Liver (tissue), 9 donors: ENCODE measurements around the gene SFXN3. TPM values are rescaled to one million over a fixed set of nuclear protein-coding genes. Genes with fewer than 3 reads are reported as not detected.

ENCODE experiments used
- DNase-seq: peaks from one replicate; pipeline ENCODE4 v3.0.0-alpha.2; 2017; ENCODE audit warnings: low spot score
- H3K27ac ChIP-seq, 2 donors: one replicate each; pipeline ENCODE4 v1.7.0; 2013; ENCODE audit warnings: inconsistent platforms in 2 of 2, low read length in 2 of 2, control low read depth in 1 of 2, low read depth in 1 of 2, mild to moderate bottlenecking in 1 of 2
- H3K27me3 ChIP-seq, 4 donors: one replicate each; pipeline versions ENCODE4 v1.6.1 to v1.7.0; 2013; ENCODE audit warnings: low read length in 3 of 4, inconsistent platforms in 1 of 4, mild to moderate bottlenecking in 1 of 4, moderate library complexity in 1 of 4; ENCODE audit not compliant: control insufficient read depth in 4 of 4, insufficient read depth in 4 of 4
- H3K36me3 ChIP-seq, 4 donors: one replicate each; pipeline versions ENCODE4 v1.6.1 to v1.7.0; 2013; ENCODE audit warnings: low read length in 3 of 4, mild to moderate bottlenecking in 3 of 4, low read depth in 1 of 4, moderate library complexity in 1 of 4; ENCODE audit not compliant: control insufficient read depth in 4 of 4, insufficient read depth in 3 of 4
- H3K4me1 ChIP-seq, 4 donors: one replicate each; pipeline versions ENCODE4 v1.6.1 to v1.7.0; 2013; ENCODE audit warnings: low read length in 3 of 4, mild to moderate bottlenecking in 3 of 4, moderate library complexity in 1 of 4; ENCODE audit not compliant: control insufficient read depth in 4 of 4, insufficient read depth in 4 of 4
- H3K4me3 ChIP-seq, 3 donors: one replicate each; pipeline versions ENCODE4 v1.6.1 to v1.7.0; 2013; ENCODE audit warnings: low read length in 3 of 3, control low read depth in 1 of 3, low read depth in 1 of 3, mild to moderate bottlenecking in 1 of 3
- H3K9ac ChIP-seq, 2 donors: one replicate each; pipeline ENCODE4 v1.7.0; 2013; ENCODE audit warnings: low read length in 2 of 2, mild to moderate bottlenecking in 2 of 2, moderate library complexity in 2 of 2, control low read depth in 1 of 2, low read depth in 1 of 2
- H3K9me3 ChIP-seq, 4 donors: one replicate each; pipeline versions ENCODE4 v1.6.1 to v1.7.0; 2013; ENCODE audit warnings: low read length in 3 of 4; ENCODE audit not compliant: control insufficient read depth in 4 of 4
- CTCF ChIP-seq: fragments of 150-350 bp; IDR thresholded peaks from 2 replicates; pipeline ENCODE4 v1.5.1; 2017; ENCODE audit warnings: improper control_type of control experiment, low read depth, low read length; ENCODE audit not compliant: missing input control
- EGR1 ChIP-seq, 2 donors: IDR thresholded peaks; 2 replicates each; pipeline ENCODE4 v1.6.1; 2016 to 2018; ENCODE audit warnings: antibody characterized with exemption in 2 of 2, low read depth in 2 of 2
- FOXA1 ChIP-seq: IDR thresholded peaks from 2 replicates; pipeline ENCODE4 v1.6.1; 2016; ENCODE audit warnings: antibody characterized with exemption
- GABPA ChIP-seq, 2 donors: IDR thresholded peaks in 1 of 2; conservative IDR thresholded peaks in 1 of 2; 2 replicates each; pipeline ENCODE4 v1.6.1; 2016; ENCODE audit warnings: antibody characterized with exemption in 2 of 2, mild to moderate bottlenecking in 1 of 2, moderate library complexity in 1 of 2
- HNF4A ChIP-seq, 2 donors: conservative IDR thresholded peaks; 2 replicates each; pipeline ENCODE4 v1.6.1; 2016; ENCODE audit warnings: antibody characterized with exemption in 2 of 2, mild to moderate bottlenecking in 2 of 2
- HNF4G ChIP-seq: IDR thresholded peaks from 2 replicates; pipeline ENCODE4 v1.6.1; 2016; ENCODE audit warnings: antibody characterized with exemption
- JUND ChIP-seq, 2 donors: IDR thresholded peaks; 2 replicates each; pipeline ENCODE4 v1.6.1; 2016; ENCODE audit warnings: antibody characterized with exemption in 2 of 2
- MAX ChIP-seq: IDR thresholded peaks from 2 replicates; pipeline ENCODE4 v1.6.1; 2016; ENCODE audit warnings: antibody characterized with exemption
- NR2F2 ChIP-seq: IDR thresholded peaks from 2 replicates; pipeline ENCODE4 v1.6.1; 2016; ENCODE audit warnings: antibody characterized with exemption
- RAD21 ChIP-seq, 2 donors: IDR thresholded peaks; 2 replicates each; pipeline ENCODE4 v1.6.1; 2016; ENCODE audit warnings: antibody characterized with exemption in 2 of 2, mild to moderate bottlenecking in 2 of 2
- RXRA ChIP-seq, 2 donors: IDR thresholded peaks; 2 replicates each; pipeline ENCODE4 v1.6.1; 2017 to 2018; ENCODE audit warnings: antibody characterized with exemption in 2 of 2, mild to moderate bottlenecking in 1 of 2
- SP1 ChIP-seq: IDR thresholded peaks from 2 replicates; pipeline ENCODE4 v1.6.1; 2018; ENCODE audit warnings: antibody characterized with exemption, mild to moderate bottlenecking
- TAF1 ChIP-seq: conservative IDR thresholded peaks from 2 replicates; pipeline ENCODE4 v1.6.1; 2016; ENCODE audit warnings: antibody characterized with exemption, mild to moderate bottlenecking
- YY1 ChIP-seq: IDR thresholded peaks from 2 replicates; pipeline ENCODE4 v1.6.1; 2016; ENCODE audit warnings: antibody characterized with exemption, mild to moderate bottlenecking
- ZBTB33 ChIP-seq: IDR thresholded peaks from 2 replicates; pipeline ENCODE4 v1.6.1; 2016; ENCODE audit warnings: antibody characterized with exemption
- WGBS: extraction: QIAGEN DNeasy Blood & Tissue Kit; methylation state at CpG from one replicate; pipeline ENCODE4 v1.1.7; 2013; 5-methylcytosine and 5-hydroxymethylcytosine counted together
- polyA plus RNA-seq, 2 donors: library from polyadenylated mRNA; stranded (reverse) in 1 of 2; unstranded in 1 of 2; fragments of 200-250 nt in 1 of 2; fragments of >200 nt in 1 of 2; fragmentation: Nextera tagmentation in 1 of 2; extraction: Ambion mirVana in 1 of 2; gene quantifications; one replicate each; pipeline versions ENCODE4 v1.2.1 to v1.2.3, GENCODE V29; 2013 to 2015
- total RNA-seq, 2 donors: library from RNA; depleted of rRNA; stranded (reverse); fragments of >200 nt; gene quantifications; one replicate each; pipeline ENCODE4 v1.2.3, GENCODE V29; 2014
- TF ChIP-seq, protein P1 (sequence below): IDR thresholded peaks from 2 replicates; pipeline ENCODE4 v1.6.1; 2016; ENCODE audit warnings: antibody characterized with exemption
- TF ChIP-seq, protein P2 (sequence below): IDR thresholded peaks from 2 replicates; pipeline ENCODE4 v1.6.1; 2016; ENCODE audit warnings: antibody characterized with exemption, mild to moderate bottlenecking
- donor health status: healthy.
- donor health status: healthy.
- donor health status: healthy.
- donor health status: healthy.
- donor health status: healthy.

Gene SFXN3
- total and polyA plus RNA-seq, 4 donors: 1.7 to 11.1 (median 6.3) TPM

DNA sequence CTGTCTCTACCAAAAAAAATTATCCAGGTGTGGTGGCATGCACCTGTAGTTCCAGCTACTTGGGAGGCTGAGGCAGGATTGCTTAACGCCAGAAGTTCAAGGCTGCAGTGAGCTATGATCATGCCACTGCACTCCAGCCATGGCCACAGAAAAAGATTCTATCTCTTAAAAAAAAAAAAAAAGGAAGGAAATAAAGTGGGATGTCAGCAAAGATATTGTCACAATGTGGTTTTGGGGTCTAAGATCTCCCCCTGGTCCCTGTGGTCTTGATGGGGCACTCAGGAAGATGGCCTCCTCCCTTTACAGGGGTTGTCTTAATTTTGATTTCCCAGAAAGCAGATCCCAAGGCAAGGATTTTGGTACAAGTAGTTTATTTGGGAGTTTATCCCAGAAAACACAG lies 23.3 kb downstream of the SFXN3 start:
- WGBS: 86% methylated on average over 1 of the region's 1 CpG
- no peak for TF ChIP-seq HNF4G
- TF ChIP-seq JUND (IDR thresholded peaks at IDR 0.05): no peak
- no peak for TF ChIP-seq RXRA (IDR thresholded peaks at IDR 0.05)
- TF ChIP-seq, protein P1, sequence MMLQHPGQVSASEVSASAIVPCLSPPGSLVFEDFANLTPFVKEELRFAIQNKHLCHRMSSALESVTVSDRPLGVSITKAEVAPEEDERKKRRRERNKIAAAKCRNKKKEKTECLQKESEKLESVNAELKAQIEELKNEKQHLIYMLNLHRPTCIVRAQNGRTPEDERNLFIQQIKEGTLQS: no peak
- no peak for TF ChIP-seq SP1
- TF ChIP-seq GABPA (IDR thresholded peaks at IDR 0.05 in 1 of 2, conservative IDR thresholded peaks at IDR 0.05 in 1 of 2): no peak
- TF ChIP-seq ZBTB33: no peak
- TF ChIP-seq YY1: no peak
- no peak for TF ChIP-seq CTCF
- TF ChIP-seq HNF4A (conservative IDR thresholded peaks at IDR 0.05): no peak
- no peak for TF ChIP-seq RAD21 (IDR thresholded peaks at IDR 0.05)
- TF ChIP-seq, protein P2, sequence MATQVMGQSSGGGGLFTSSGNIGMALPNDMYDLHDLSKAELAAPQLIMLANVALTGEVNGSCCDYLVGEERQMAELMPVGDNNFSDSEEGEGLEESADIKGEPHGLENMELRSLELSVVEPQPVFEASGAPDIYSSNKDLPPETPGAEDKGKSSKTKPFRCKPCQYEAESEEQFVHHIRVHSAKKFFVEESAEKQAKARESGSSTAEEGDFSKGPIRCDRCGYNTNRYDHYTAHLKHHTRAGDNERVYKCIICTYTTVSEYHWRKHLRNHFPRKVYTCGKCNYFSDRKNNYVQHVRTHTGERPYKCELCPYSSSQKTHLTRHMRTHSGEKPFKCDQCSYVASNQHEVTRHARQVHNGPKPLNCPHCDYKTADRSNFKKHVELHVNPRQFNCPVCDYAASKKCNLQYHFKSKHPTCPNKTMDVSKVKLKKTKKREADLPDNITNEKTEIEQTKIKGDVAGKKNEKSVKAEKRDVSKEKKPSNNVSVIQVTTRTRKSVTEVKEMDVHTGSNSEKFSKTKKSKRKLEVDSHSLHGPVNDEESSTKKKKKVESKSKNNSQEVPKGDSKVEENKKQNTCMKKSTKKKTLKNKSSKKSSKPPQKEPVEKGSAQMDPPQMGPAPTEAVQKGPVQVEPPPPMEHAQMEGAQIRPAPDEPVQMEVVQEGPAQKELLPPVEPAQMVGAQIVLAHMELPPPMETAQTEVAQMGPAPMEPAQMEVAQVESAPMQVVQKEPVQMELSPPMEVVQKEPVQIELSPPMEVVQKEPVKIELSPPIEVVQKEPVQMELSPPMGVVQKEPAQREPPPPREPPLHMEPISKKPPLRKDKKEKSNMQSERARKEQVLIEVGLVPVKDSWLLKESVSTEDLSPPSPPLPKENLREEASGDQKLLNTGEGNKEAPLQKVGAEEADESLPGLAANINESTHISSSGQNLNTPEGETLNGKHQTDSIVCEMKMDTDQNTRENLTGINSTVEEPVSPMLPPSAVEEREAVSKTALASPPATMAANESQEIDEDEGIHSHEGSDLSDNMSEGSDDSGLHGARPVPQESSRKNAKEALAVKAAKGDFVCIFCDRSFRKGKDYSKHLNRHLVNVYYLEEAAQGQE: no peak
- no peak for TF ChIP-seq MAX
- Histone ChIP-seq H3K27ac (no peak overlapping the region), H3K27me3 (peaks cover 0 to 2% (median under 1%) of the 10 kb centered on the region in 4 donors), H3K4me3 (no peak overlapping the region), H3K4me1 (peaks cover 0 to 11% (median 3%) of the 10 kb centered on the region in 4 donors), H3K36me3 (no peaks in the 10 kb centered on the region), H3K9me3 (no peaks in the 10 kb centered on the region), H3K9ac (no peak overlapping the region)
- no peak for DNase-seq

GRCh38 chr10:101054876-101055275 lies 23.8 kb downstream of the SFXN3 start:
- H3K27me3 ChIP-seq: peaks cover 0 to 2% (median under 1%) of the 10 kb centered on the region in 4 donors
- H3K36me3 ChIP-seq: no peaks in the 10 kb centered on the region
- WGBS: 88% methylated on average over 5 of the region's 5 CpGs
- no peak overlapping the region for H3K27ac ChIP-seq
- H3K4me3 ChIP-seq: no peak overlapping the region
- peaks cover 0 to 11% (median 4%) of the 10 kb centered on the region in 4 donors for H3K4me1 ChIP-seq
- no peak for DNase-seq
- H3K9me3 ChIP-seq: no peaks in the 10 kb centered on the region
- H3K9ac ChIP-seq: no peak overlapping the region
- TF ChIP-seq GABPA (IDR thresholded peaks at IDR 0.05 in 1 of 2, conservative IDR thresholded peaks at IDR 0.05 in 1 of 2): no peak
- no peak for TF ChIP-seq YY1
- no peak for TF ChIP-seq RXRA (IDR thresholded peaks at IDR 0.05)
- TF ChIP-seq, protein P2: no peak
- no peak for TF ChIP-seq FOXA1
- TF ChIP-seq TAF1: no peak
- no peak for TF ChIP-seq NR2F2
- TF ChIP-seq SP1: no peak
- no peak for TF ChIP-seq HNF4G
- no peak for TF ChIP-seq ZBTB33
- no peak for TF ChIP-seq JUND (IDR thresholded peaks at IDR 0.05)
- no peak for TF ChIP-seq EGR1 (IDR thresholded peaks at IDR 0.05; ENCODE audit: low read depth in 2 of 2)
